ENCODE results near the gene HOXA13.

DNA sequence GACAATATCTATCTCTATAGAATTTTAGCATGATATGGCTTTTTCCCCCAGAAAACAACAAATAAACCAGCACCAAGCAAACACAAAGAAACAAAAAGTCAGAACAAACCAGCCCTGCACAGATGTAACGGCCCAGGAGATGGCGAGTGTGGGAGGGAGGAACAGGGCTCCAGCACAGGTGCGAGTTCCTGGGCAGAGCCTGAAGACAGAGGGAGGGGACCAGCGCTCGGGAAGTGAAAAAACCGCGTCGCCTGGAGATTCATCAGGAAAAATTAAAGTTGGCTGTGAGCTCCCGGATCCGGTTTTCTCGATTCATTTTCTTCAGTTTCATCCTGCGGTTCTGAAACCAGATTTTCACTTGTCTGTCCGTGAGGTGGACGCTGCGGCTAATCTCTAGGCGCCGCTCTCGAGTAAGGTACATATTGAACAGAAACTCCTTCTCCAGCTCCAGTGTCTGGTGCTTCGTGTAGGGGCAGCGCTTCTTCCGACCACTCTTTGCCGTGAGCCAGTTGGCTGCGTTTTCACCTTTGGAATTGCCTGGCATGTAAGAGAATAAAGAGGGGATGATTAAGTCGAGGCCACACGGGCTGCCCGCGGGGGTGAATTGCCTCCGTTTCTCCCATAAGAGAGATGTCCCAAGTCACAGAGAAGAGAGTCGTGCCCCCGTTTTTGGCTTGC is 28.1 kb downstream of the HOXA13 start:
- TF ChIP-seq, protein P1, sequence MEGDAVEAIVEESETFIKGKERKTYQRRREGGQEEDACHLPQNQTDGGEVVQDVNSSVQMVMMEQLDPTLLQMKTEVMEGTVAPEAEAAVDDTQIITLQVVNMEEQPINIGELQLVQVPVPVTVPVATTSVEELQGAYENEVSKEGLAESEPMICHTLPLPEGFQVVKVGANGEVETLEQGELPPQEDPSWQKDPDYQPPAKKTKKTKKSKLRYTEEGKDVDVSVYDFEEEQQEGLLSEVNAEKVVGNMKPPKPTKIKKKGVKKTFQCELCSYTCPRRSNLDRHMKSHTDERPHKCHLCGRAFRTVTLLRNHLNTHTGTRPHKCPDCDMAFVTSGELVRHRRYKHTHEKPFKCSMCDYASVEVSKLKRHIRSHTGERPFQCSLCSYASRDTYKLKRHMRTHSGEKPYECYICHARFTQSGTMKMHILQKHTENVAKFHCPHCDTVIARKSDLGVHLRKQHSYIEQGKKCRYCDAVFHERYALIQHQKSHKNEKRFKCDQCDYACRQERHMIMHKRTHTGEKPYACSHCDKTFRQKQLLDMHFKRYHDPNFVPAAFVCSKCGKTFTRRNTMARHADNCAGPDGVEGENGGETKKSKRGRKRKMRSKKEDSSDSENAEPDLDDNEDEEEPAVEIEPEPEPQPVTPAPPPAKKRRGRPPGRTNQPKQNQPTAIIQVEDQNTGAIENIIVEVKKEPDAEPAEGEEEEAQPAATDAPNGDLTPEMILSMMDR (IDR thresholded peaks at IDR 0.05) = peak in 1 of 3 experiments; percentile 6
- TF ChIP-seq POLR2A (IDR thresholded peaks at IDR 0.05) (no peak), POLR2AphosphoS5 (IDR thresholded peaks at IDR 0.05; ENCODE audit: insufficient read depth in 1 of 2, low read depth in 1 of 2) (peak in 1 of 2 donors; percentile 14)

Measured in vagina (tissue), 2 donors.